ENCODE measurements around the gene AHSG. TPM values are rescaled to one million over a fixed set of nuclear protein-coding genes. Genes with fewer than 3 reads are reported as not detected.
"Not testable (repeated sequence)": the region's sequence is repeated elsewhere in the genome, so short reads cannot be mapped to it uniquely, and the experiment has no call there.

The AHSG gene
- total and polyA plus RNA-seq, 2 experiments from 2014 or later, result 0.10 to 0.18 TPM

GRCh38 chr3:186633481-186633880 lies 20.6 kb downstream of the AHSG start:
- no peak overlapping the region for H3K27ac ChIP-seq (ENCODE audit: low read depth)
- DNase-seq (ENCODE audit: low spot score), result no peak
- H2AFZ ChIP-seq, result no peak overlapping the region
- Mint-ChIP-seq H3K4me1 (peaks cover 5% of the 10 kb centered on the region; the same call in 1 of the 3 replicates), H3K27me3 (ENCODE audit: insufficient read depth, low read depth, poor library complexity) (peaks cover 4% of the 10 kb centered on the region), H3K27ac (no peak overlapping the region), H3K4me3 (no peak overlapping the region), H3K9me3 (no peaks in the 10 kb centered on the region), H3K36me3 (ENCODE audit: low read depth) (no peaks in the 10 kb centered on the region)
- no peaks in the 10 kb centered on the region; the same call in 1 of the 2 replicates for H3K36me3 ChIP-seq (ENCODE audit: insufficient read depth)
- H3K27me3 ChIP-seq (ENCODE audit: insufficient read depth), result no peaks in the 10 kb centered on the region
- no peaks in the 10 kb centered on the region for H3K79me2 ChIP-seq (replicated peaks; ENCODE audit: insufficient read depth)
- no peak overlapping the region for H3K4me3 ChIP-seq
- H3K4me2 ChIP-seq, result no peak overlapping the region
- no peaks in the 10 kb centered on the region for H3K9me2 ChIP-seq (ENCODE audit: insufficient read depth)
- H3K4me1 ChIP-seq (ENCODE audit: insufficient read depth), result no peaks in the 10 kb centered on the region
- no peaks in the 10 kb centered on the region for H4K20me1 ChIP-seq (replicated peaks; ENCODE audit: insufficient read depth)
- ATAC-seq, result no peak
- no peak for TF ChIP-seq NANOG (IDR thresholded peaks at IDR 0.05; ENCODE audit: borderline replicate concordance)
- no peak for TF ChIP-seq ZNF114 (CRISPR knock-in tag; IDR thresholded peaks at IDR 0.05)
- no peak for TF ChIP-seq CREB1 (CRISPR knock-in tag; IDR thresholded peaks at IDR 0.05; ENCODE audit: low read depth)
- TF ChIP-seq, protein P1, sequence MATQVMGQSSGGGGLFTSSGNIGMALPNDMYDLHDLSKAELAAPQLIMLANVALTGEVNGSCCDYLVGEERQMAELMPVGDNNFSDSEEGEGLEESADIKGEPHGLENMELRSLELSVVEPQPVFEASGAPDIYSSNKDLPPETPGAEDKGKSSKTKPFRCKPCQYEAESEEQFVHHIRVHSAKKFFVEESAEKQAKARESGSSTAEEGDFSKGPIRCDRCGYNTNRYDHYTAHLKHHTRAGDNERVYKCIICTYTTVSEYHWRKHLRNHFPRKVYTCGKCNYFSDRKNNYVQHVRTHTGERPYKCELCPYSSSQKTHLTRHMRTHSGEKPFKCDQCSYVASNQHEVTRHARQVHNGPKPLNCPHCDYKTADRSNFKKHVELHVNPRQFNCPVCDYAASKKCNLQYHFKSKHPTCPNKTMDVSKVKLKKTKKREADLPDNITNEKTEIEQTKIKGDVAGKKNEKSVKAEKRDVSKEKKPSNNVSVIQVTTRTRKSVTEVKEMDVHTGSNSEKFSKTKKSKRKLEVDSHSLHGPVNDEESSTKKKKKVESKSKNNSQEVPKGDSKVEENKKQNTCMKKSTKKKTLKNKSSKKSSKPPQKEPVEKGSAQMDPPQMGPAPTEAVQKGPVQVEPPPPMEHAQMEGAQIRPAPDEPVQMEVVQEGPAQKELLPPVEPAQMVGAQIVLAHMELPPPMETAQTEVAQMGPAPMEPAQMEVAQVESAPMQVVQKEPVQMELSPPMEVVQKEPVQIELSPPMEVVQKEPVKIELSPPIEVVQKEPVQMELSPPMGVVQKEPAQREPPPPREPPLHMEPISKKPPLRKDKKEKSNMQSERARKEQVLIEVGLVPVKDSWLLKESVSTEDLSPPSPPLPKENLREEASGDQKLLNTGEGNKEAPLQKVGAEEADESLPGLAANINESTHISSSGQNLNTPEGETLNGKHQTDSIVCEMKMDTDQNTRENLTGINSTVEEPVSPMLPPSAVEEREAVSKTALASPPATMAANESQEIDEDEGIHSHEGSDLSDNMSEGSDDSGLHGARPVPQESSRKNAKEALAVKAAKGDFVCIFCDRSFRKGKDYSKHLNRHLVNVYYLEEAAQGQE (IDR thresholded peaks at IDR 0.05; ENCODE audit: unreplicated experiment), result no peak
- TF ChIP-seq JUNB (IDR thresholded peaks at IDR 0.05; ENCODE audit: unreplicated experiment), result no peak
- TF ChIP-seq CTCF (conservative IDR thresholded peaks at IDR 0.05; ENCODE audit: low read depth in 2 of 2), result no peak
- TF ChIP-seq STAT1 (IDR thresholded peaks at IDR 0.05; ENCODE audit: unreplicated experiment), result no peak
- no peak for TF ChIP-seq ETS1 (IDR thresholded peaks at IDR 0.05)
- TF ChIP-seq EZH2 (IDR thresholded peaks at IDR 0.05; ENCODE audit: low read depth, unreplicated experiment), result no peak
- no peak for TF ChIP-seq POLR2AphosphoS5 (IDR thresholded peaks at IDR 0.05; ENCODE audit: low read depth)
- no peak for TF ChIP-seq ZNF462 (CRISPR knock-in tag; IDR thresholded peaks at IDR 0.05)
- no peaks in the 10 kb centered on the region for H3F3A ChIP-seq (replicated peaks; ENCODE audit: low read depth)

- not testable (repeated sequence) for H3K4me3 ChIP-seq; H3K27me3 ChIP-seq (ENCODE audit: insufficient read depth); H3K4me3 Mint-ChIP-seq; H4K20me1 ChIP-seq (replicated peaks; ENCODE audit: insufficient read depth); ATAC-seq; H3K4me2 ChIP-seq; H3K27me3 Mint-ChIP-seq (ENCODE audit: insufficient read depth, low read depth, poor library complexity); H3K4me1 ChIP-seq (ENCODE audit: insufficient read depth); H3K4me1 Mint-ChIP-seq; H2AFZ ChIP-seq; H3K36me3 Mint-ChIP-seq (ENCODE audit: low read depth); H3K79me2 ChIP-seq (replicated peaks; ENCODE audit: insufficient read depth); H3K27ac ChIP-seq (ENCODE audit: low read depth); H3K36me3 ChIP-seq (ENCODE audit: insufficient read depth); H3F3A ChIP-seq (replicated peaks; ENCODE audit: low read depth); DNase-seq (ENCODE audit: low spot score); H3K27ac Mint-ChIP-seq; H3K9me3 Mint-ChIP-seq; H3K9me2 ChIP-seq (ENCODE audit: insufficient read depth)
Observed at GRCh38 chr3:186634207-186634606, 21.3 kb downstream of the AHSG start.
